T-helper 1 cell (primary cell): ENCODE measurements around the gene LMAN2L.

Experiments
- DNase-seq, 5 donors: peaks; one replicate each; pipeline ENCODE4 v3.0.0-alpha.2; 2012 to 2020

Gene LMAN2L

DNA sequence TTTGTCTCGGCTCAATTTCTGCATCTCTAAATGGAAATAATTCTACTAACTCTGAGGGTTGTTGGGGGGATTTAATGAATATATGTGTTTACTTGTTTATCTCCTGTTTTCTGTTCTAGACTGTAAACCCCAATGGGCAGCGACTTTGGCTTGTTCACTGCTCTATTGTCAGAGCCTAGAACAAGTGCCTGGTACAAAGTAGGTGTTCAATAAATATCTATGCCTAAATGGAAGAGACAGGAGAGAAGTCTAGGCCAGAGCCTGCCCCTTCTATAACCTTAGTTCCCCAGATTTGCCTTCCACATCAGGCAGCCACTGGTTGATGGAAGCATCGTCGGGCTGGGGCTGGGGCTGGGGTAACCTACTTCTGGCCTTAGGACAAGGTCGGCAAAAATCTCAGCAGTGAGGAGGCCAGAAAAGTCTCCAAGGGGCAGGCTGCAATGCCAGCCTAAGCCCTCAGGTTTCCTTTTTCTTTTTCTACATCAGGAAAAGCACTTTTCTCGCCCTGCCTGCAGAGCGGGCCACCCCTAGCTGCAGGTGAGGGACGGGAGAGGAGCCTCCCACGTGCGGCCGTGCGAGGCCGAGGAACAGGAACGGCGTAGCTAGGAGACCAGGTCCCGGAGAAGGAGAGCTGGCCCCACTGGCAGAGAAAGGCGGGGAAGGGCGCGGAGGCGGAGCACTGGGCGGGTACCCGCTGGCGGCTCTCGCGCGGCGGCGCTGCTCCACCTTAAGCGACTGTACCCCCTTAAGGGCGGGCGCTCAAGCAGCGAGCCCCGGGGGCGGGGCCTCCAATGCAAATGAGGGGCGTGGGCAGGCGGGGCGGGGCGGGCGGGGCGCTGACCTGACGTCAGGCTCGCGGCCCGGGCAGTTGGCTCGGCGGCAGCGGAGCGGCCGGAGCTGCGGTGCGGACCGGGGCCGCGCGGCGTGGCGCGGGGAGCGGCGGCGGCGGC lies 20.4 kb upstream of the LMAN2L start, which contains the start of gene CNNM4:
CNNM4 (plus strand) TSS at position 867 of the 950 bp plus-strand sequence. CDS start 98 bp downstream, outside the sequence.
- peak; percentile 88 to 92 (median 90) for DNase-seq

GRCh38 chr2:96759548-96759947 lies 19.7 kb upstream of the LMAN2L start:
- DNase-seq = no peak

DNA sequence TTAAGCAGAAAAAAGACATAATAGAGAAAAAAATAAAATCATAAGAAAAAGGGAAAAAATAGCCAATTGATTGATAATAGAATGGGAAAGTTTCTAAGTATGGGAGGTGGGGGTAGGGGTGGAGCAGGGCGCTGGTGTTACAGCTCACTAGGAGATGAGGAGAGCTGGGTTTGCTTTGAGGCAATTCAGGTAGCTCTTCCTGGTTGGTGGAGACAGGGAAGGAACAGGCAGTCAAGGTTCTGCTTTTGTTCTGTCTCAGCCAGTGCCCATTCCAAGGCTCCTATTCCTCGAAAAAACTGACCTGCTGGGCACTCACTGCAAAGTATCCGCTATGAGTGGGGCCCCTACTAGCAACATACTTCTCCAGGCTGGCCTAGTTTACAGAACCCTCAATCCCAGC lies 19.1 kb upstream of the LMAN2L start:
- DNase-seq = no peak

- no peak for DNase-seq
These were observed 17.6 kb upstream of the LMAN2L start for GRCh38 chr2:96757477-96757860.

DNA sequence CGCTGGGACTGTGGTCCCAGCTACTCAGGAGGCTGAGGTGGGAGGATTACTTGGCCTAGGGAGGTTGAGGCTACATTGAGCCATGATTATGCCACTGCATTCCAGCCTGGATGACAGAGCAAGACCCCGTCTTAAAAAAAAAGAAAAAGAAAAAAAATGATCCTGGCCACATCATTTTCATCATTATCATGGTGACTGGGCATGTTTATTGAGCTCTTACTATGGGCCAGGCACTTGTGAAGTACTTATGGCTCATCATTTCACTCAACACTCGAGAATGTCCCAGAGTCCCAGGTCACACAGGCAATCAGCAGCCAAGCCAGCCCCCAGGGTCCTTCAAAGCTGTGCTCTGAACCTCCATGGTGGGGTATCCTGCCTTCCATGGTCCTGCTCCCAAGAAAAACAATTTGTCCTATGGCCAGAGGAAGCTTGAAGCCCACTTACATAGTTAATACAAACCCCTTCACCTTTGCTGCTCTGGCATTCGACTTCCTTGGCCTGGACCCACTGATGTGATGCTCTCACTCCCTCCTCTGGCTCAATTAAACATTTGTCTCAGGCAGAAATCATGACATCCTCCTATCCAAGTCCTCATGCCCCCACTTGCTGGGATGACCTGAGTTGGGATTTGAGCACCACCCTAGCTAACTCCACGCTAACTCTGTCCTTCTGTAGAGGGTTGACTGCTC lies 17.1 kb upstream of the LMAN2L start:
- DNase-seq = no peak

DNA sequence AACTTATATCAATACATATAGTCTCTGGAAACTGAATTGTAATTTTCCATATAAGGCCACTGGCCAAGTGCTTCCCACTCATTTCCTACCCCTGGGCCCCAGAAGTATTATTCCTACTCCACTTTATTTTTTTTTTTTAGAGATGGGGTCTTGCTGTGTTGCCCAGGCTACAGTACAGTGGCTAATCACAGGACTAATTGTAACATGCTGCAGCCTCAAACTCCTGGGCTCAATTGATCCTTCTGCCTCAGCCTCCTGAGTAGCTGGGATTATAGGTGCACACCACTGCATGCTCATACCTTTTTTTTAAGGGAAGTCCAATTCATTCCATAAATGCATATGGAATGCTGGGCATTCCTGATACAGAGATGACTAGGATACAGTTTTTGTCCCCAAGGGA lies 14.5 kb upstream of the LMAN2L start:
- no peak for DNase-seq

DNA sequence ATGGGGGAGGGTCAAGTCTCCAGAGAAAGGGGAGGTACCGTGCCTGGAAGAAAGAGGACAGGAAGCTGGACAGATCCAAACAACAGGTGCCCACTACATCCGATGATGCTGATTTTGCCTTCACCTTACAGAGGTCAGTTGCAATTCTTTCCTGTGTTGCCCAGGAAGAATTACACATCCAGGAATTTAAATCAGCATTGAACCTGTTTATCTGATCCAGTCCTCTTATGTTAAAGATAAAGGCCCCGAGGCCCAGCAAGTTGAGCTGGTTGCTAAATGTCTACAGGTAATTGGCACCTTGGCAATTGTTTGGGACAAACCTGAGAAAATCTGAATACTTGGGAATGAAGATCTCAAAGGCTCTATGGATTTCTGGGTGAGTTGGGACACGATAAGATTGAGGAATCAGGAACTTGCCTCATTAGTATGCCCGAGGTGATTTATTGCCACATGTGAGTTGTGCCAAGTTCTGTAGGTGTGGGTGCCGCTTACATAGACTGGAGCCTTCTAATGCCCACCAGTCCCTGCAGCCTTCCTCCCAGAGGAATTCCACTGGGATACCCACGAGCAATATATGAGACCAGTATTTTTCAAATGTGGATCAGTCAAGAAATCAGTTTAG lies 13.9 kb upstream of the LMAN2L start:
- no peak for DNase-seq

DNA sequence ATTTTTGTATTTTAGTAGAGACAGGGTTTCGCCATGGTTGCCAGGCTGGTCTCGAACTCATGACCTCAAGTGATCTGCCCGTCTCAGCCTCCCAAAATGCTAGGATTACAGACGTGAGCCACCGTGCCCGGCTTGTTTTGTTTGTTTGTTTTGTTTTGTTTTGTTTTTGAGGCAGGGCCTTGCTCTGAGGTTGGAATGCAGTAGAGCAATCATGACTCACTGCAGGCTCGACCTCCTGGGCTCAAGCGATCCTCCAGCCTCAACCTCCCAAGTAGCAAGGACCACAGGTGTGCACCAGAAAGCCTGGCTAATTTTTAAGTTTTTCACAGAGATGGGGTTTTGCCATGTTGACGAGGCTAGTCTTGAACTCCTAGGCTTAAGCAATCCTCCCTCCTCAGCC lies 11.9 kb upstream of the LMAN2L start:
- DNase-seq = no peak

DNA sequence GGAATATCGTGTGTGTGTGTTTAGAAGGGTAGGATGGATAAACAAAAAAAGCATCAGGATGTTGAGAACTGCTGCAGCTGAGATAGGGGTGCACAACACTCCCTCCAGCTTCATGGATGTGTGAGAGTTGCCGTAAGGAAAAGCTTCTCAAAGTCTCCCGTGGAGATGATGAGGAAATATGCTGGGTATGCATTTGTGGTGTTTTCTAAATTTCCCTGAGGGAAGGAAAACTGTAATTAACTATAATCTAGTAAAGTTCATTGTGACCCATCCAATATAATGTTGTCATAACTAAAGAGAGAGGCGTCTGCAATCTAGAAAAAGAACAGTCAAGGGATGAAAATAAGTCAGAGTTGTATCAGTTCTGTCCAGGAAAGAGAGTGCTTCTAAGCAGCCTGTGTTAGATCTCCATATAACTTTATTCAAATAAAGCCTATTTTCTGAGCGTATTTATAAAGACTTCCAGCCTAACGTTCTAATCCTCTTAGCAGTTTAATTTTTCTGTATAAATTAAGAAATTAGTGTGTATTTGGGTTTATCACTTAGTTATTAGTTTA lies 7.3 kb upstream of the LMAN2L start:
- no peak for DNase-seq

DNA sequence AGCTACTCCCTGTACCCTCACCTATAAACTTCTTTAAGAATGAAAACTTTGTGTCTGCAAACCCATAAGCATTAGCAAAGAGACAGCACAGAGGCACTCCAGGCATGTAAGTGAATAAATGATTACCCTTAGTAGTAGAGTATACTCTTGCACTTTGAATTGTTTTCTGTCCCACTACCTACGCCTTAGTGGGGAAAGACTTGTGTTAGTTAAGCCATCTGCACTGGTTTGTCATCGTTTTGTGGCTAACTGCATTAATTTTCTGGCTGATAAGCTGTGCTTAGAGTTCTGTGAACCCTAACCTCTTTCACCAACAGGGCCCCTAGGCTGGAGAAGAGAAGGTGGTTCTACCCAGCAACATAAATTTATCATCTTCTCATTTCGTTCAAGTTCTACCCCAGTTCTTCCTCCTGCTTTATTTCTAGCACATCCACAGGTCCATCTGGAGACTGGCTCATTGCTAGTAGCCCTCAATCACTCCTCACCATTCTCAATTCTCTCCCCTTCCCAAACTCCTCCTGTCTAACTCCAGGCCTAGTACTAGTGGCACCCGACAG lies 710 bp downstream of the LMAN2L start:
- no peak for DNase-seq

DNA sequence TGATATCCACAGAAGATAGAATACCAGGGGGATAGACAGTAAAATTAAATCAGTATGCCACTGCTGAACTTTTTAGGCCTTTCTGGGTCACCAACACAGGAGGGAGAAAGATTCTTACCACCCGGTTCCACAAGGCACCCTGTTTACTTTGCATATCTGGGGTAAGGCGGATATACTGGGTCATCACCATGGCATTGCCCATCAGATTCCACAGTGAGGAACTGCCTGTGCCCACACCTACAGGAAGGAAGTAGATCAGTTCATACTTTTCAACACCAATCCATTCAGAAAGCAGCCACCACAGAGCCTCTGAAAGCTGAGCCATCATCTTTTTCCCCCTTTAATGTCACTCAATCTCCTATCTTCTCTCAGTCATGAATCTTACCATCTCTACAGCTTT lies 2.0 kb downstream of the LMAN2L start:
- no peak for DNase-seq

- DNase-seq = no peak
These were observed 2.6 kb downstream of the LMAN2L start for GRCh38 chr2:96737251-96737650.

DNA sequence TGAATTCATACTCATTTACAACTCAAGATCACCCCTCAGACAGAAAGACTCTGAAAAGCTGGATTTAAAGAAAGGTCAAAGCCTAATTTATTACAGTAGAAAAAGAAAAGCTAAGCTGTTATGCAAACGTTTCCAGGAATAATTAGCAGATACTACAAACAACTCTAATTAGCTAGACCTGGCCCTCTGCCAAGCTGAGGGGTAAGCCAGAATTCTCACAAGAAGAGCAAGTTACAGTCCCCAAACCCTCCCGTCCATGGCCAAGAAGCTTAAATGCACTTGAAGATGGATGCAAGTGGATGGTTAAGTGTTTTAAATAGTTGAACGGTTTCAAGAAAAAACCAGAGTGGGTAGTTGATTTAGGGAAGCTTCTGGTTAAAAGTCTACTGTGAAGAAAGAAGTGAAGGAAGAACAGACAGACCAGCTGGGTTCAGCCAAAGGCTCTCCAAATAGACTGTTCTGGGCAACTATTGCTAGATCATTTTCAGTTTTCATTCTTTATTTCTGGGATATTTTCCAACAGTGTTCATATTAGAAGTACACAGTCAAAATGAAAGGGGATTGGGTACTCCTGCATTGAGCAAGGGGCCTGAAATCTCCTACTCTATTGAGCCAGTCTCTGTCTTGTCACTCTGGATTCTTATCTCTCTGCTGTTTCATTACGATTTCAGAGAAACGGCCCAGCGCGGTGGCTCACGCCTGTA lies 4.8 kb downstream of the LMAN2L start:
- no peak for DNase-seq

DNA sequence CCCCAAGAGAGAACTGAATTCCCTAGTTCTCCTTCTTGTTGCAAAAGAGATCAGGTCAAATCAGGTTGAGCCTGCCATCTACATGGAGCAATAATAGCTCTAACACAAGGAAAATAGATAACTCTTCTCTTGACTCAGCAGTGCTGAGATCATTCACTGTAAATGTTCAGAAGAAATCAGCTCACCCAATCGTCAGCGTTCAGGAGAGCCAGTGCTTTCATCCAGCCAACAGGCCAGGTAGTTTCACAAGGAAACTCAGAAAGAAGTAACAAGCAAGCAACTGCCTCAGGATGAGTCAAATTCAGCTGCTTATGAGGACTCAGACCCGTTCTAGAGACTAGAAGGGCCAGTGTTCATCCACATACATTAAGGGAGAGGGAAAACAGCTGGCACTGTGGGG lies 5.9 kb downstream of the LMAN2L start:
- DNase-seq = no peak

DNA sequence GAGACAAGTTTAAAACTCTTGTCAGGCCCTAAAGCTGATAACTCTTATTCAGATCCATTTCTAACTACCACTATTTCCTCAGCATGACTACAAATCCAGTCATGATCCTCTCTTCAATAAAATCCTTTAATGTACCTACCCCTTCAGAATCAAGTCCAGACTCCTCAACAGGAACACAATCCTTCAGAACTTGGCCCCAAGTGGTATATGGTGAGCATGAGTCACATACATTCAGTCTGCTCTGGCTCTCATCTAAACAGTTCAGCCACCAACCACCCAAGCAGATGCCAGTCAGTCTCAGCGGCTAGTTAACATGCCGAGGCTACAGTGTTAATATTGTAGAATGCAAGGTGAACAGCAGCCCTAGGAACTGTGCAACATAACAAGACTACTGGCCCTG lies 9.7 kb downstream of the LMAN2L start:
- no peak for DNase-seq

DNA sequence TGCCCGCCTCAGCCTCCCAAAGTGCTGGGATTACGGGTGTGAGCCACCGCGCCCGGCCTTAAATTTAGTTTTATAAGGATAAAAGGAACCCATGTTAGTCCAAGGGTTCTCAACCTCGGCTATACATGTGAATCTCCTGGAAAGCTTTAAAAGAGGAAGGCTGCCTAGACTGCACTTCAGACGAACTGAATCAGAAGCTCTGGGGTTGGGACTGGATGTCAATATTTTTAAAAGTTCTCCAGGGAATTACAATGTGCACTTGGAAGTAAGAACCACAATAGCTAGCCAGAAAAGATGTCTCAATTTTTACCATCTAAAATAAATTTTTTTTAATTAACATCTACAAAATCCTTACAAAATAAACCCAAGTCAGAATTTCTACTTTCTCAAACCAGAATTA lies 10.1 kb downstream of the LMAN2L start:
- DNase-seq = no peak

- no peak for DNase-seq
These were observed 12.4 kb downstream of the LMAN2L start for GRCh38 chr2:96727431-96727830.

- DNase-seq = no peak
These were observed 13.7 kb downstream of the LMAN2L start for GRCh38 chr2:96726131-96726530.

DNA sequence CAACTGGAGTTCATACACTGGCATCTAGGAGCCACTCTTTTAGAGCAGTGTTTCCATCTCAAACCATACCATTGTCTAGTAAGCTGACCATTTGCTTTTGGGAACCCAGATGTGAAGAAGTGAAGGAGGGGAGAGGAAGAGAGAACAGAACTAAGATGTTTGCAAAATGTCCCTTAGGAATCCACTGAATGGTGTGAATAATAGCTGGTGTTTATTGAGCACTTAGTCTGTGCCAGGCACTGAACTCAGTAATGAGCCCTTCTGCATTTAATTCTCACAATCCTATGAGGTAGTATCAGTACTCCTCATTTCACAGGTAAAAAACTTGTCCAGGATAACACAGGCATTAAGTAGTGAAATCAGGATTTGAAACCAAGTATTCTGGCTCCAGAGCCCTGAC lies 23.5 kb downstream of the LMAN2L start:
- DNase-seq = no peak

DNA sequence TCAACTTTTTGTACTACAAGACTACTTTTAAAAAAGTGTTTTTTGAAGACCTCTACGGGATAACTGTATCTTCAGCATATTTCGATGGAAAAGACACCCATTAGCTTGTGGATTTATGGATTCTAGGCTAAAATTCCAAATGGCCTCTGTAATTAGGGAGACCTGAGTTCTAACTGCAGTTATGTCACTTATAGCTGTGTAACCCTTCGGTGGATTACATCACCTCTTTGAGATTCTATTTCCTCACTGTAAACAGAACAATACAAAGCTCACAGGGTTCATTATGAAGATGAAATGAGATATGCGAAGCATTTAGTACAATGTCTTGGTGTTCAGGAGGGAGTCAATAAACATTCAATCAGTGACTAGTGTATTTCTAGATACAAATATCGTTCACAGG lies 24.2 kb downstream of the LMAN2L start:
- DNase-seq = no peak

DNA sequence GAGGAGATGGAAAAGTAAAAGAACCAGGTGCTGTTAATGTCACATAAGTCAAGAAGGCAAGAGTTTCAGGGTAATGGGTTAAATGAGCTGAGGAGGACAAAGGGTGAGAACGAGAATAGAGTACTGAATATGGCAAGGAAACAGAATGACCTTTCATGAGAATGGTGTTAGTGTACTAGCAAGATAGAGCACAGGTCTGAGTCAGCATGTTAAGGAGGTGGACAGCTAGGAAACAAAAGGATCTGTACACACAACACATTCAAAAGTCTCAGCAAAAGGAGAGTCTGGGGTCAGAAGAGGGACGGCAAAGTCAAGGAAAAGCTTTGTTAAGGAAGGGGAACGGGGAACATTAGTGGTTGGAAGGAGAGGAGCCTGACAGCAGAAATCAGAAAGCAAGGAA lies 28.9 kb downstream of the LMAN2L start:
- DNase-seq = no peak

GRCh38 chr2:96703021-96703751 lies 36.7 kb downstream of the LMAN2L start:
- DNase-seq = no peak
